PC-9 (cell line): ENCODE data around the gene LYRM1. TPM values are rescaled to one million over a fixed set of nuclear protein-coding genes. Genes with fewer than 3 reads are reported as not detected.

ENCODE experiments used
- BruUV-seq: library from RNA; stranded (reverse); fragments of 400-500 nt; replicated peaks from 2 replicates; lab custom pipeline; 2021; lab: Mats Ljungman, UMichigan
- CTCF ChIA-PET: fragments of 300-600 bp; sonication (Branson Sonifier 250); formaldehyde crosslinking; loops from one replicate; lab custom pipeline; 2022; ENCODE audit warnings: antibody characterized with exemption; lab: Charles Lee
- POLR2A ChIA-PET: fragments of 300-600 bp; sonication (Branson Sonifier 250); formaldehyde crosslinking; loops from one replicate; lab custom pipeline; 2022; ENCODE audit warnings: antibody characterized with exemption; ENCODE audit not compliant: unreplicated experiment; lab: Charles Lee
- DNase-seq, 2 experiments: peaks; one replicate each; pipeline versions ENCODE4 v3.0.0 to v3.0.0-alpha.2; 2015 to 2022; ENCODE audit warnings: mixed read lengths in 1 of 2
- H2AFZ ChIP-seq: fragments of 200-600 bp; sonication (generic); 2 replicates; pipeline ENCODE4 v1.8.1; 2017; ENCODE audit warnings: antibody characterized with exemption
- H3F3A ChIP-seq: fragments of 200-600 bp; sonication (generic); 2 replicates; pipeline ENCODE4 v1.8.1; 2017; ENCODE audit warnings: antibody characterized with exemption, mild to moderate bottlenecking, low read depth; ENCODE audit not compliant: insufficient read depth
- H3K27ac ChIP-seq: fragments of 200-600 bp; sonication (generic); 2 replicates; pipeline ENCODE4 v1.6.1; 2016; ENCODE audit warnings: mixed run types
- H3K27me3 ChIP-seq: fragments of 200-600 bp; sonication (generic); 2 replicates; pipeline ENCODE4 v1.6.1; 2016; ENCODE audit warnings: low read depth, mixed run types; ENCODE audit not compliant: insufficient read depth
- H3K36me3 ChIP-seq: fragments of 200-600 bp; sonication (generic); 2 replicates; pipeline ENCODE4 v1.6.1; 2016; ENCODE audit warnings: low read depth, mixed run types
- H3K4me1 ChIP-seq: fragments of 200-600 bp; sonication (generic); replicated peaks from 2 replicates; pipeline ENCODE4 v1.6.1; 2016; ENCODE audit warnings: mixed run types; ENCODE audit not compliant: insufficient read depth
- H3K4me2 ChIP-seq: fragments of 200-600 bp; sonication (generic); 2 replicates; pipeline ENCODE4 v1.6.1; 2017; ENCODE audit warnings: mixed run types
- H3K4me3 ChIP-seq: fragments of 200-600 bp; sonication (generic); 2 replicates; pipeline ENCODE4 v1.6.1; 2016; ENCODE audit warnings: mixed run types
- H3K79me2 ChIP-seq: fragments of 200-600 bp; sonication (generic); 2 replicates; pipeline ENCODE4 v1.6.1; 2017; ENCODE audit warnings: low read depth, mixed run types
- H3K9me2 ChIP-seq: fragments of 200-600 bp; sonication (generic); 2 replicates; pipeline ENCODE4 v1.8.1; 2017; ENCODE audit warnings: mild to moderate bottlenecking; ENCODE audit not compliant: insufficient read depth
- H3K9me3 ChIP-seq: fragments of 200-600 bp; sonication (generic); 2 replicates; pipeline ENCODE4 v1.8.1; 2016; ENCODE audit warnings: low read depth; ENCODE audit not compliant: insufficient read depth
- H4K20me1 ChIP-seq: fragments of 200-600 bp; sonication (generic); 2 replicates; pipeline ENCODE4 v1.8.1; 2017; ENCODE audit not compliant: insufficient read depth
- EZH2 ChIP-seq: fragments of 200-600 bp; sonication (generic); IDR thresholded peaks from 2 replicates; pipeline ENCODE4 v1.8.0; 2017; ENCODE audit warnings: antibody characterized with exemption, low read depth
- intact Hi-C: fragments of 100-400 bp; cut with micrococcal nuclease; formaldehyde crosslinking; loops from one replicate; pipeline ENCODE4 v1.10.0; 2022; ENCODE audit not compliant: unreplicated experiment
- total RNA-seq: library from RNA; stranded (reverse); gene quantifications from 2 replicates; pipeline ENCODE4 v1.2.3, GENCODE V29; 2021
- TF ChIP-seq, protein P1 (sequence below): fragments of 200-600 bp; sonication (generic); conservative IDR thresholded peaks from 2 replicates; pipeline ENCODE4 v1.6.1; 2017; ENCODE audit warnings: mixed run types, antibody characterized with exemption, mild to moderate bottlenecking, moderate library complexity

Gene LYRM1
- total RNA-seq, 1 experiment from 2014 or later: 51.7 TPM

DNA sequence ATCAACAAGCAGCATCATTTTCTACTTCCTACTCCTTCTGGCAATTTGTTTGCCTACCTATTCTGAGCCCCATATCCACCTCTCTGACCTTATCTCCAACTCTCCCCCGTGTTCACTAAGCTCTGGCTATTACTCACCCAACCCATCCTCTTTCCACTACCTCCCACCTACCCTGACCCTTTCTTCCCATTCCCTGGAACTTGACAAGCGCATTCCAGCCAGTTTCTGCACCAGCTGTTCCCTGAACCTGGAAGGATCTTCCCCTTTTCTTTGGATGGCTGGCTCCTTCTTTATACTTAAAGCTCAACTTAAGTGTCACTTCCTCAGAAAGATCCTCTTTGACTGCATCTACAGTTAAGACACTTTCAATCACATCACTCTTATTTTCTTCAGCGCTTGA lies 2.6 kb upstream of the LYRM1 start:
- H3K9me3 ChIP-seq: no peaks in the 10 kb centered on the region
- H3F3A ChIP-seq: peaks cover 20% of the 10 kb centered on the region
- POLR2A ChIA-PET: interaction anchor here (0.5 to 0.6 kb wide), 3 partner anchors 13 to 1374 kb away, joined by 3 to 7 read pairs (median 3); no protein-coding TSS in a partner anchor
- H3K9me2 ChIP-seq: no peaks in the 10 kb centered on the region
- H3K27me3 ChIP-seq: no peaks in the 10 kb centered on the region
- TF ChIP-seq, protein P1, sequence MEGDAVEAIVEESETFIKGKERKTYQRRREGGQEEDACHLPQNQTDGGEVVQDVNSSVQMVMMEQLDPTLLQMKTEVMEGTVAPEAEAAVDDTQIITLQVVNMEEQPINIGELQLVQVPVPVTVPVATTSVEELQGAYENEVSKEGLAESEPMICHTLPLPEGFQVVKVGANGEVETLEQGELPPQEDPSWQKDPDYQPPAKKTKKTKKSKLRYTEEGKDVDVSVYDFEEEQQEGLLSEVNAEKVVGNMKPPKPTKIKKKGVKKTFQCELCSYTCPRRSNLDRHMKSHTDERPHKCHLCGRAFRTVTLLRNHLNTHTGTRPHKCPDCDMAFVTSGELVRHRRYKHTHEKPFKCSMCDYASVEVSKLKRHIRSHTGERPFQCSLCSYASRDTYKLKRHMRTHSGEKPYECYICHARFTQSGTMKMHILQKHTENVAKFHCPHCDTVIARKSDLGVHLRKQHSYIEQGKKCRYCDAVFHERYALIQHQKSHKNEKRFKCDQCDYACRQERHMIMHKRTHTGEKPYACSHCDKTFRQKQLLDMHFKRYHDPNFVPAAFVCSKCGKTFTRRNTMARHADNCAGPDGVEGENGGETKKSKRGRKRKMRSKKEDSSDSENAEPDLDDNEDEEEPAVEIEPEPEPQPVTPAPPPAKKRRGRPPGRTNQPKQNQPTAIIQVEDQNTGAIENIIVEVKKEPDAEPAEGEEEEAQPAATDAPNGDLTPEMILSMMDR: no peak
- TF ChIP-seq EZH2: no peak
- peaks cover 88% of the 10 kb centered on the region for H3K79me2 ChIP-seq
- H3K4me1 ChIP-seq: peaks cover 40% of the 10 kb centered on the region
- peak overlapping the region; percentile 96 for H3K4me2 ChIP-seq
- CTCF ChIA-PET: no interaction called here
- intact Hi-C loops: no loop called here
- H3K36me3 ChIP-seq: peaks cover 28% of the 10 kb centered on the region; the same call in 1 of the 2 replicates
- no peak overlapping the region for H2AFZ ChIP-seq
- peaks cover 7% of the 10 kb centered on the region; the same call in 1 of the 2 replicates for H4K20me1 ChIP-seq
- 0 out of 2 replicates have a peak overlapping the region, but pooled peaks have one; percentile 7 for H3K4me3 ChIP-seq
- no TSS peak for BruUV-seq
- no peak for DNase-seq
- no peak overlapping the region for H3K27ac ChIP-seq

DNA sequence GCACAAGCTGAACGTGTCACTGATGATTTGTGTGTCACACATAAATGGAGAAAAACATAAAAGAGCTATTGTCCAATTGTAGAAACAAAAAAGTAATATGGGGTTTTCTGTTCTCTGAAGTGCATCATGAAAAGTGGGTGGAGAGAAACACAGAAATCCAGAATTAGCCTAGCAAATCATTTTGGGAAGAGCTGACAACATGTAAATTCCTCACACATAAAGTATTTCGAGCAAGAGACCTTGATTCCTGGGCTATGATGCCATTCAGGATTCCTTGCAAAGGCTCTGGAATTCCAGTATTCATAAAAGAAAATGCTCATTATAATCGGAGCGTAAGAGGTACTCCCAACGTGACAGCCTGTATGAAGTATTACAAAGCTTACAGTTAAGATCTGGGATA lies 1.5 kb upstream of the LYRM1 start:
- peak overlapping the region; percentile 99 for H3K27ac ChIP-seq

DNA sequence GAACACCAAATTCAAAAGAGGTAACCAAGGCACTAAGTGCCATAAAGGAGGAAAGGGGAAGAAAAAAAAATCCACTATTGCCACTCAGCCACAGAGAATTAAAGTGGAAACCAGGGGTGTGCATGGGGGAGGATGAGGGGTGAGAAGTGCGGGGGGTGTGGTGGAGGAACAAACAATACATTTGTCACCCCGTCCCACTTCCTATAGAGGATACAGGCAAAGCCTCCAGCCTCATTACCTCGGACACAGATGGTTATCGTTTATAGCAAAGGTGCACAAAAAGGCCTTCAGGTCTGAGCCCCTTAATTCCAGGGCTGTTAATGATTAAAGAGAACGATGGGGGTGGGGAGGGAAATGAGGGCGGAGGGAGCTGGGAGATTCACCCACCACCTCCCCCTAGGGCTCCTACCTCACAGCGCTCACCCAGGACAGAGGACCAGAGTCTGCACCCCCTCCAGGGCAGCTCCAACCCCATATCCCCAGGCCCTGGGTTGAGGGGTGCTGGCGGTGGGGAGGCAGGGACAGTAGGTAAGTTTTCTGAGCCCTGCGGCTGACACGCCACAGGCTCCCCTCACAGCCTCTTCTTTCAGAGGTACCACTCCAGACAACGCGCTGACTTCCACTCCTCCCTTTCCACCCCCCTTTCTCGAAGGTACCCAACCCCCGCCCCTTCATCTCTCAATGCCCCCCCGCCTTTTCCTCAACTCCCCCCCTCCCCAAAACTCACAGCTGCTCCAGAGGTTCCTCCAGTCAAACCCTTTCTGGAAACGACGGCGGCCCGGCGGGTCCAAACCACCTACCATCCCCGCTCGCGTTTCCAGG lies 883 bp upstream of the LYRM1 start:
- peaks cover 7% of the 10 kb centered on the region; the same call in 1 of the 2 replicates for H4K20me1 ChIP-seq
- H3K9me3 ChIP-seq: no peaks in the 10 kb centered on the region
- H3K27me3 ChIP-seq: no peaks in the 10 kb centered on the region
- peaks cover 38% of the 10 kb centered on the region for H3F3A ChIP-seq
- no TSS peak for BruUV-seq
- CTCF ChIA-PET: no interaction called here
- POLR2A ChIA-PET: interaction anchor here (0.5 to 0.9 kb wide), 6 partner anchors 14 to 196 kb away, joined by 3 to 26 read pairs (median 6); no protein-coding TSS in a partner anchor
- H2AFZ ChIP-seq: peak overlapping the region; percentile 44
- intact Hi-C loops: loop anchor here (1.0 to 5.0 kb wide), 4 partner anchors 39 to 403 kb away; no protein-coding TSS in a partner anchor
- H3K9me2 ChIP-seq: no peaks in the 10 kb centered on the region
- TF ChIP-seq, protein P1: no peak
- no peak for TF ChIP-seq EZH2
- peak in 1 of 2 experiments; percentile 21 for DNase-seq
- peak overlapping the region; percentile 84 for H3K4me3 ChIP-seq
- peak overlapping the region; percentile 96 for H3K4me2 ChIP-seq
- peak overlapping the region; percentile 99 for H3K27ac ChIP-seq
- peaks cover 85% of the 10 kb centered on the region for H3K79me2 ChIP-seq
- peaks cover 34% of the 10 kb centered on the region; the same call in 1 of the 2 replicates for H3K36me3 ChIP-seq
- peaks cover 57% of the 10 kb centered on the region for H3K4me1 ChIP-seq

More for the DNA sequence above, 1.5 kb upstream of the LYRM1 start:
- Histone ChIP-seq H3F3A (peaks cover 32% of the 10 kb centered on the region), H3K27me3 (no peaks in the 10 kb centered on the region), H3K36me3 (peaks cover 34% of the 10 kb centered on the region; the same call in 1 of the 2 replicates), H3K4me3 (peak overlapping the region; percentile 84), H4K20me1 (peaks cover 7% of the 10 kb centered on the region; the same call in 1 of the 2 replicates), H3K4me1 (peaks cover 51% of the 10 kb centered on the region), H3K4me2 (peak overlapping the region; percentile 96), H3K9me3 (no peaks in the 10 kb centered on the region), H3K9me2 (no peaks in the 10 kb centered on the region), H3K79me2 (peaks cover 88% of the 10 kb centered on the region), H2AFZ (0 out of 2 replicates have a peak overlapping the region, but pooled peaks have one; percentile 44)
- CTCF ChIA-PET: no interaction called here
- intact Hi-C loops: loop anchor here (1.0 kb wide), 1 partner anchor 48 kb away; no protein-coding TSS in a partner anchor
- peak in 1 of 2 experiments; percentile 50 for DNase-seq
- TF ChIP-seq, protein P1: no peak
- TF ChIP-seq EZH2: no peak
- BruUV-seq: TSS peak; percentile 32
- POLR2A ChIA-PET: interaction anchor here (0.6 kb wide), 1 partner anchor 15 kb away, joined by 3 read pairs; no protein-coding TSS in a partner anchor
